ENCODE measurements around the gene ZFYVE1. TPM values are rescaled to one million over a fixed set of nuclear protein-coding genes. Genes with fewer than 3 reads are reported as not detected.

Gene ZFYVE1
- total RNA-seq, 1 donor from 2014 or later = 14.3 TPM

GRCh38 chr14:73027546-73027945 is 640 bp upstream of the ZFYVE1 start:
- H3K79me2 ChIP-seq (ENCODE audit: low read depth) = peaks cover 12% of the 10 kb centered on the region
- Mint-ChIP-seq H3K27ac (no peak overlapping the region), H3K4me1 (peaks cover 18% of the 10 kb centered on the region), H3K9me3 (no peaks in the 10 kb centered on the region), H3K27me3 (ENCODE audit: insufficient read depth, low read depth) (no peaks in the 10 kb centered on the region), H3K36me3 (peaks cover 3% of the 10 kb centered on the region), H3K4me3 (peak overlapping the region; percentile 96)
- peaks cover 5% of the 10 kb centered on the region for H3F3A ChIP-seq (ENCODE audit: low read depth)
- H4K20me1 ChIP-seq (ENCODE audit: low read depth) = peaks cover 5% of the 10 kb centered on the region
- DNase-seq (ENCODE audit: low spot score) = no peak
- H3K4me2 ChIP-seq = peak overlapping the region; percentile 72
- H3K27me3 ChIP-seq = no peaks in the 10 kb centered on the region
- no peaks in the 10 kb centered on the region for H3K36me3 ChIP-seq
- H3K4me1 ChIP-seq = peaks cover 13% of the 10 kb centered on the region
- TF ChIP-seq EZH2 (IDR thresholded peaks at IDR 0.05) (no peak), EZH2phosphoT487 (IDR thresholded peaks at IDR 0.05) (no peak)
- TF ChIP-seq, protein P1, sequence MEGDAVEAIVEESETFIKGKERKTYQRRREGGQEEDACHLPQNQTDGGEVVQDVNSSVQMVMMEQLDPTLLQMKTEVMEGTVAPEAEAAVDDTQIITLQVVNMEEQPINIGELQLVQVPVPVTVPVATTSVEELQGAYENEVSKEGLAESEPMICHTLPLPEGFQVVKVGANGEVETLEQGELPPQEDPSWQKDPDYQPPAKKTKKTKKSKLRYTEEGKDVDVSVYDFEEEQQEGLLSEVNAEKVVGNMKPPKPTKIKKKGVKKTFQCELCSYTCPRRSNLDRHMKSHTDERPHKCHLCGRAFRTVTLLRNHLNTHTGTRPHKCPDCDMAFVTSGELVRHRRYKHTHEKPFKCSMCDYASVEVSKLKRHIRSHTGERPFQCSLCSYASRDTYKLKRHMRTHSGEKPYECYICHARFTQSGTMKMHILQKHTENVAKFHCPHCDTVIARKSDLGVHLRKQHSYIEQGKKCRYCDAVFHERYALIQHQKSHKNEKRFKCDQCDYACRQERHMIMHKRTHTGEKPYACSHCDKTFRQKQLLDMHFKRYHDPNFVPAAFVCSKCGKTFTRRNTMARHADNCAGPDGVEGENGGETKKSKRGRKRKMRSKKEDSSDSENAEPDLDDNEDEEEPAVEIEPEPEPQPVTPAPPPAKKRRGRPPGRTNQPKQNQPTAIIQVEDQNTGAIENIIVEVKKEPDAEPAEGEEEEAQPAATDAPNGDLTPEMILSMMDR (IDR thresholded peaks at IDR 0.05) = no peak
- no peak overlapping the region for H3K9ac ChIP-seq
- peak overlapping the region; percentile 89 for H2AFZ ChIP-seq (replicated peaks)
- no peaks in the 10 kb centered on the region for H3K9me3 ChIP-seq (ENCODE audit: low read depth)
- peak overlapping the region; percentile 84 for H3K4me3 ChIP-seq
- H3K27ac ChIP-seq = no peak overlapping the region

DNA sequence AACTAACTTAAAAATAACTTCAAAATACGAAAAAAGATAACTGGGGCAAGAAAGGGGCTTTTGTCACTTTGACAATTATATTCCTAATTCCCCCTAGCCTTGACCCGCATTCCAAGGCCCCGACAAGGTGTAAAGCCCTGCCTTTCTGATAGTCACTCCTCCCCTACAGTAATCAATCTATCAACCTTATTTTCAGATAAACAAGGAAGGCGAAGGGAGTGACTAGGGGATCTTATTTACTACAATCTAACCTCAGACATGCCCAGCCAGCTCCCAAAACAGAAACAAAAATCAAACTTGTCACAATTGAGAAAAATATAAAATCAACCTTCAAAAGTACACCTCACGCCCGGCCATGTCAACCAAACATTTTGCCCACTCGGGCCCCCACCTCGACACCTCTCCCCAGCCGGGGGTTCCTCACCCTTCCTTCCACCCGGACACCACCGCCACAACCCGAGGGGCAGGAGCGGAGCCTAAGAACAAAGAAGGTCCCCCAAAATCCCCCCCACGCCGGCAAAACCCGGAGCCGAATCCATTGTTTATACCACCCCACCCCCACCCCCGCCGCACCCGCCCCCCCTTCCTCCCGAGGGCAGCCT is 562 bp downstream of the ZFYVE1 start:
- H3K4me1 Mint-ChIP-seq = peaks cover 18% of the 10 kb centered on the region
- H3K27me3 Mint-ChIP-seq (ENCODE audit: insufficient read depth, low read depth) = no peaks in the 10 kb centered on the region

DNA sequence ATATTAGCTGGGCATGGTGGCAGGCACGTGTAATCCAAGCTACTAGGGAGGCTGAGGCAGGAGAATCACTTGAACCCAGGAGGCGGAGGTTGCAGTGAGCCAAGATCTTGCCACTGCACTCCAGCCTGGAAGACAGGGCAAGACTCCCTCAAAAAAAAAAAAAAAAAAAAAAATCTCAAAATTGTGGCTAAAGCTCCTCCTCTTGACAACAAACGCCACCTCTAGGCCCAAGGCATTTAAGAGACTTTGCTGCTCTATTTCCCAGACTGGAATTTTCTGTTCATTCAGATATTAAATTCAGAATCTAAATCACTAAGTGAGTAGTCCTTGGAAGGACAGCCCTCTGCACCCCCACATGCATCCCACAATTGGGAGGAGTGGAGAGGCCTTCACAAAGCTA is 1.4 kb downstream of the ZFYVE1 start:
- TF ChIP-seq, protein P1 (IDR thresholded peaks at IDR 0.05) = no peak
- TF ChIP-seq EZH2 (IDR thresholded peaks at IDR 0.05) = no peak
- no peak for TF ChIP-seq EZH2phosphoT487 (IDR thresholded peaks at IDR 0.05)
- Histone ChIP-seq H3K27me3 (no peaks in the 10 kb centered on the region), H3K36me3 (no peaks in the 10 kb centered on the region), H3K9me3 (ENCODE audit: low read depth) (no peaks in the 10 kb centered on the region), H3K4me3 (peak overlapping the region; percentile 84), H3K27ac (no peak overlapping the region), H2AFZ (replicated peaks) (no peak overlapping the region), H4K20me1 (ENCODE audit: low read depth) (peaks cover 5% of the 10 kb centered on the region), H3K4me2 (peak overlapping the region; percentile 74), H3F3A (ENCODE audit: low read depth) (peaks cover 5% of the 10 kb centered on the region), H3K4me1 (peaks cover 13% of the 10 kb centered on the region), H3K79me2 (ENCODE audit: low read depth) (peaks cover 12% of the 10 kb centered on the region), H3K9ac (no peak overlapping the region)
- no peaks in the 10 kb centered on the region for H3K9me3 Mint-ChIP-seq
- peaks cover 6% of the 10 kb centered on the region for H3K36me3 Mint-ChIP-seq
- no peak for DNase-seq (ENCODE audit: low spot score)
- H3K27ac Mint-ChIP-seq = no peak overlapping the region
- H3K27me3 Mint-ChIP-seq (ENCODE audit: insufficient read depth, low read depth) = no peaks in the 10 kb centered on the region
- peaks cover 18% of the 10 kb centered on the region for H3K4me1 Mint-ChIP-seq
- peak overlapping the region; percentile 96 for H3K4me3 Mint-ChIP-seq

More for the DNA sequence above, 562 bp downstream of the ZFYVE1 start:
- H3K9me3 ChIP-seq (ENCODE audit: low read depth) = no peaks in the 10 kb centered on the region
- H3K9ac ChIP-seq = peak overlapping the region; percentile 16
- DNase-seq (ENCODE audit: low spot score) = no peak
- H3F3A ChIP-seq (ENCODE audit: low read depth) = peaks cover 5% of the 10 kb centered on the region
- peaks cover 12% of the 10 kb centered on the region for H3K79me2 ChIP-seq (ENCODE audit: low read depth)
- H3K4me2 ChIP-seq = peak overlapping the region; percentile 74
- H3K4me3 ChIP-seq = peak overlapping the region; percentile 84
- peak overlapping the region; percentile 96 for H3K4me3 Mint-ChIP-seq
- peak overlapping the region; percentile 85 for H3K27ac Mint-ChIP-seq
- peaks cover 13% of the 10 kb centered on the region for H3K4me1 ChIP-seq
- TF ChIP-seq, protein P1 (IDR thresholded peaks at IDR 0.05) = no peak
- TF ChIP-seq EZH2 (IDR thresholded peaks at IDR 0.05) = no peak
- no peak for TF ChIP-seq EZH2phosphoT487 (IDR thresholded peaks at IDR 0.05)
- no peaks in the 10 kb centered on the region for H3K9me3 Mint-ChIP-seq
- no peak overlapping the region for H3K27ac ChIP-seq
- H3K36me3 ChIP-seq = no peaks in the 10 kb centered on the region
- H3K27me3 ChIP-seq = no peaks in the 10 kb centered on the region
- H4K20me1 ChIP-seq (ENCODE audit: low read depth) = peaks cover 5% of the 10 kb centered on the region
- H3K36me3 Mint-ChIP-seq = peaks cover 5% of the 10 kb centered on the region
- H2AFZ ChIP-seq (replicated peaks) = peak overlapping the region; percentile 87
